Measurements from ENCODE around the gene ZNF420.
"Not testable (repeated sequence)": the region's sequence is repeated elsewhere in the genome, so short reads cannot be mapped to it uniquely, and the experiment has no call there.

The ZNF420 gene

GRCh38 chr19:37114001-37114400 is 35.8 kb downstream of the ZNF420 start:
- no peak for DNase-seq
- H3K27ac ChIP-seq (ENCODE audit: low read length), result no peak overlapping the region
- H3K9me3 ChIP-seq (replicated peaks; ENCODE audit: insufficient read depth, low read length), result no peaks in the 10 kb centered on the region
- no peak overlapping the region for H2AFZ ChIP-seq (ENCODE audit: low read length)
- no peaks in the 10 kb centered on the region for H3K36me3 ChIP-seq (replicated peaks; ENCODE audit: insufficient read depth, low read length)
- no peaks in the 10 kb centered on the region for H3K9me2 ChIP-seq (replicated peaks; ENCODE audit: insufficient read depth, low read length)
- H3F3A ChIP-seq (ENCODE audit: insufficient read depth, low read length), result no peaks in the 10 kb centered on the region
- H3K4me1 ChIP-seq (ENCODE audit: low read length), result no peaks in the 10 kb centered on the region
- H3K9ac ChIP-seq (ENCODE audit: low read length), result no peak overlapping the region
- no peak for TF ChIP-seq EZH2phosphoT487 (IDR thresholded peaks at IDR 0.05; ENCODE audit: low read length)
- TF ChIP-seq EZH2 (optimal IDR thresholded peaks at IDR 0.05; ENCODE audit: low read depth, low read length), result no peak
- TF ChIP-seq, protein P1, sequence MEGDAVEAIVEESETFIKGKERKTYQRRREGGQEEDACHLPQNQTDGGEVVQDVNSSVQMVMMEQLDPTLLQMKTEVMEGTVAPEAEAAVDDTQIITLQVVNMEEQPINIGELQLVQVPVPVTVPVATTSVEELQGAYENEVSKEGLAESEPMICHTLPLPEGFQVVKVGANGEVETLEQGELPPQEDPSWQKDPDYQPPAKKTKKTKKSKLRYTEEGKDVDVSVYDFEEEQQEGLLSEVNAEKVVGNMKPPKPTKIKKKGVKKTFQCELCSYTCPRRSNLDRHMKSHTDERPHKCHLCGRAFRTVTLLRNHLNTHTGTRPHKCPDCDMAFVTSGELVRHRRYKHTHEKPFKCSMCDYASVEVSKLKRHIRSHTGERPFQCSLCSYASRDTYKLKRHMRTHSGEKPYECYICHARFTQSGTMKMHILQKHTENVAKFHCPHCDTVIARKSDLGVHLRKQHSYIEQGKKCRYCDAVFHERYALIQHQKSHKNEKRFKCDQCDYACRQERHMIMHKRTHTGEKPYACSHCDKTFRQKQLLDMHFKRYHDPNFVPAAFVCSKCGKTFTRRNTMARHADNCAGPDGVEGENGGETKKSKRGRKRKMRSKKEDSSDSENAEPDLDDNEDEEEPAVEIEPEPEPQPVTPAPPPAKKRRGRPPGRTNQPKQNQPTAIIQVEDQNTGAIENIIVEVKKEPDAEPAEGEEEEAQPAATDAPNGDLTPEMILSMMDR (IDR thresholded peaks at IDR 0.05; ENCODE audit: low read length), result peak; percentile 22; the same call in 1 of the 2 replicates
- H3K79me2 ChIP-seq (ENCODE audit: low read length), result no peaks in the 10 kb centered on the region
- H3K4me2 ChIP-seq (ENCODE audit: low read depth, low read length), result no peak overlapping the region
- no peaks in the 10 kb centered on the region for H4K20me1 ChIP-seq (ENCODE audit: insufficient read depth, low read length)
- no peaks in the 10 kb centered on the region for H3K27me3 ChIP-seq (replicated peaks; ENCODE audit: insufficient read depth, low read length)
- no peak overlapping the region for H3K4me3 ChIP-seq (ENCODE audit: low read length)

GRCh38 chr19:37122093-37122492 is 43.9 kb downstream of the ZNF420 start:
- not testable (repeated sequence) for H3K4me2 ChIP-seq (ENCODE audit: low read depth, low read length); H3K9ac ChIP-seq (ENCODE audit: low read length); H3F3A ChIP-seq (ENCODE audit: insufficient read depth, low read length); H3K4me1 ChIP-seq (ENCODE audit: low read length); H3K9me3 ChIP-seq (replicated peaks; ENCODE audit: insufficient read depth, low read length); DNase-seq; H4K20me1 ChIP-seq (ENCODE audit: insufficient read depth, low read length); H3K36me3 ChIP-seq (replicated peaks; ENCODE audit: insufficient read depth, low read length); H2AFZ ChIP-seq (ENCODE audit: low read length); H3K4me3 ChIP-seq (ENCODE audit: low read length); H3K9me2 ChIP-seq (replicated peaks; ENCODE audit: insufficient read depth, low read length); H3K27me3 ChIP-seq (replicated peaks; ENCODE audit: insufficient read depth, low read length); H3K79me2 ChIP-seq (ENCODE audit: low read length); H3K27ac ChIP-seq (ENCODE audit: low read length)

DNA sequence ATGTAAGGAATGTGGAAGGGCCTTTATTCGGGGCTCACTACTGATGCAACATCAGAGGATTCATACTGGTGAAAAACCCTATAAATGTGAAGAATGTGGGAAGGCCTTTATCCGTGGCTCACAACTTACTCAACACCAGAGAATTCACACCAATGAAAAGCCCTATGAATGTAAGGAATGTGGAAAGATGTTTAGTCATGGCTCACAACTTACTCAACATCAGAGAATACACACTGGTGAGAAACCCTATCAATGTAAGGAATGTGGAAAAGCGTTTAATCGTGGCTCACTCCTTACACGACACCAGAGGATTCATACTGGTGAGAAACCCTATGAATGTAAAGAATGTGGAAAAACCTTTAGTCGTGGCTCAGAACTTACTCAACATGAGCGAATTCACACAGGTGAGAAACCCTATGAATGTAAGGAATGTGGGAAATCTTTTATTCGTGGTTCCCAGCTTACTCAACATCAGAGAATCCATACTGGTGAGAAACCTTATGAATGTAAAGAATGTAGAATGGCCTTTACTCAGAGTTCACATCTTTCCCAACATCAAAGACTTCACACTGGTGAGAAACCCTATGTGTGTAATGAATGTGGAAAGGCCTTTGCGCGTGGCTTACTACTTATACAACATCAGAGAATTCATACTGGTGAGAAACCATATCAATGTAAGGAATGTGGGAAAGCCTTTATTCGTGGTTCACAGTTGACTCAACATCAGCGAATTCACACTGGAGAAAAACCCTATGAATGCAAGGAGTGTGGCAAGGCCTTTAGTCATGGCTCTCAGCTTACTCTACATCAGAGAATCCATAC is 50.0 kb downstream of the ZNF420 start:
- H3K4me3 ChIP-seq (ENCODE audit: low read length), result no peak overlapping the region

More for the DNA sequence above, 50.0 kb downstream of the ZNF420 start:
- no peaks in the 10 kb centered on the region for H3K4me1 ChIP-seq (ENCODE audit: low read length)
- no peaks in the 10 kb centered on the region for H3K9me3 ChIP-seq (replicated peaks; ENCODE audit: insufficient read depth, low read length)
- no peak overlapping the region for H2AFZ ChIP-seq (ENCODE audit: low read length)
- H3F3A ChIP-seq (ENCODE audit: insufficient read depth, low read length), result no peaks in the 10 kb centered on the region
- no peaks in the 10 kb centered on the region for H4K20me1 ChIP-seq (ENCODE audit: insufficient read depth, low read length)
- H3K9ac ChIP-seq (ENCODE audit: low read length), result no peak overlapping the region
- DNase-seq, result no peak
- H3K27me3 ChIP-seq (replicated peaks; ENCODE audit: insufficient read depth, low read length), result no peaks in the 10 kb centered on the region
- no peak overlapping the region for H3K27ac ChIP-seq (ENCODE audit: low read length)
- no peaks in the 10 kb centered on the region for H3K79me2 ChIP-seq (ENCODE audit: low read length)
- H3K9me2 ChIP-seq (replicated peaks; ENCODE audit: insufficient read depth, low read length), result no peaks in the 10 kb centered on the region
- peaks cover 10% of the 10 kb centered on the region for H3K36me3 ChIP-seq (replicated peaks; ENCODE audit: insufficient read depth, low read length)
- no peak overlapping the region for H3K4me2 ChIP-seq (ENCODE audit: low read depth, low read length)
- TF ChIP-seq, protein P1 (IDR thresholded peaks at IDR 0.05; ENCODE audit: low read length), result no peak
- no peak for TF ChIP-seq EZH2 (optimal IDR thresholded peaks at IDR 0.05; ENCODE audit: low read depth, low read length)
- no peak for TF ChIP-seq EZH2phosphoT487 (IDR thresholded peaks at IDR 0.05; ENCODE audit: low read length)
